ENCODE measurements around the gene TMBIM1.
"Not testable (repeated sequence)": the region's sequence is repeated elsewhere in the genome, so short reads cannot be mapped to it uniquely, and the experiment has no call there.

The TMBIM1 gene

GRCh38 chr2:218318241-218318640 is 25.9 kb upstream of the TMBIM1 start:
- no peak for DNase-seq (ENCODE audit: low read depth, low spot score)

DNA sequence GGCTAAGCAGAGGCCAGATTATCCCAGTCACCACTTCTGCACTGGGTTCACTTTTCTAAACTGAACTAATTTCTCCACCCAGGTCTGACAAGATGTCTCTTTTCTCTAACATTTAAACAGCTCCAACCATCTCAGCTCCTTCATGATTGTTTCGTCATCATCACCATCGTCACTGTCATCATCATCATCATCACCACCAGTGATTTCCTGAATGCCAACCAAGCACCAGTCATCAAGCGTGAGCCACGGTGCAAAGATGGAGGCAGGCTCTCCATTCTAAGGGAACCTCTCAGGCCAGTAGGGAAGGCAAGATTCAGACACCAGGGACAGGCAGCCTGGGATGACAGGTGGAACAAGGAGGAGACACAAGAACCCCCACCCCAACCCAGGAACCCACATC is 25.5 kb upstream of the TMBIM1 start:
- DNase-seq (ENCODE audit: low read depth, low spot score) = no peak

DNA sequence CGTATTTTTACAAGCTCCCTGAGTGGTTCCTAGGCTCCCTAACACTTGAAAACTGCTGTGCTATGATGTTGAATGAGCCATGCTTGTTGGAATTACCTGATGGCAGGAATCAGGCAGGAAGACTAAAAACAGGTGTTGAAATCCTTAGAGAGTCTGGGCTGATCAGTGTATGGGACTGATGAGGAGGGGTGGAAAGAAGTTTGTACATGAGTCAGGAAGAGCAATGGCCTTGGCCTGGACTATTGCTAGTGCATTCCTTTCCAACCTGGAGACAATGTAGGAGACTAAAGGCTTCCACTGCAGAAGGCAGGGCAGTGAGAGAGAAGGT is 25.0 kb upstream of the TMBIM1 start:
- no peak for DNase-seq (ENCODE audit: low read depth, low spot score)

- DNase-seq (ENCODE audit: low read depth, low spot score) = no peak
These were observed 23.1 kb upstream of the TMBIM1 start for GRCh38 chr2:218315397-218315796.

DNA sequence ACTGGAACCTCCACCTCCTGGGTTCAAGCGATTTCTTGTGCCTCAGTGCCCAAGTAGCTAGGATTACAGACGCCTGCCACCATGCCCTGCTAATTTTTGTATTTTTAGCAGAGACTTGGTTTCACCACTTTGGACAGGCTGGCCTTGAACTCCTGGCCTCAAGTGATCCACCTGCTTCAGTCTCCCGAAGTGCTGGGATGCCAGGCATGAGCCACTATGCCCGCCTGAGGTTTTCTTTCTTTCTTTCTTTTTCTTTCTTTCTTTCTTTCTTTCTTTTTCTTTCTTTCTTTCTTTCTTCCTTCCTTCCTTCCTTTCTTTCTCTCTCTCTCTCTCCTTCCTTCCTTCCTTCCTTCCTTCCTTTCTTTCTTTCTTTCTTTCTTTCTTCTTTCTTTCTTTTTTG is 22.5 kb upstream of the TMBIM1 start:
- DNase-seq (ENCODE audit: low read depth, low spot score) = not testable (repeated sequence)

- DNase-seq (ENCODE audit: low read depth, low spot score) = no peak
These were observed 21.1 kb upstream of the TMBIM1 start for GRCh38 chr2:218313356-218313755.

- no peak for DNase-seq (ENCODE audit: low read depth, low spot score)
These were observed 20.0 kb upstream of the TMBIM1 start for GRCh38 chr2:218312267-218312756.

GRCh38 chr2:218311541-218312266 is 19.4 kb upstream of the TMBIM1 start:
- not testable (repeated sequence) for DNase-seq (ENCODE audit: low read depth, low spot score)

DNA sequence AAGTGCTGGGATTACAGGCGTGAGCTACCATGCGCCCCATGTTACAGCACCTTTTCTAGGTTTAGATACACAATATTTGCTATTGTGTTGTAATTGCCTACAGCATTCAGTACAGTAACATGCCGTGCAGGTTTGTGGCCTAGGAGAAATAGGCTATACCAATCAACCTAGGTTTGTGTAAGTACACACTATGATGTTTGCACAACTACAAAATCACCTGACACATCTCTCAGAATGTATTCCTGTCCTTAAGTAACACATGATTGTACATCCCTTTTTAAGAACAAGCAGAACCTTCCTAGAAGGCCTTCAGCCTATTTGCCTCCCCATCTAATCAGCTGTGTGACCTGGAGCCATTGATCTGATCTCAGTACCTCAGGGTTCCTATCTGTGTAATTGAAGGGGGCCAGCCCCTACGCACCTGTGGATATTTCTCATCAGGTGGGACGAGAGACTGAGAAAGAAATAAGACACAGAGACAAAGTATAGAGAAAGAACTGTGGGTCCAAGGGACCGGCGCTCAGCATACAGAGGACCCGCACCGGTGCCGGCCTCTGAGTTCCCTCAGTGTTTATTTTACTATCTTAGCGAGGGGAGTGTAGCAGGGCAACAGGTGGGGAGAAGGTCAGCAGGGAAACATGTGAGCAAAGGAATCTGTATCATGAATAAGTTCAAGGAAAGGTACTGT is 18.7 kb upstream of the TMBIM1 start:
- DNase-seq (ENCODE audit: low read depth, low spot score) = no peak

- no peak for DNase-seq (ENCODE audit: low read depth, low spot score)
These were observed 15.2 kb upstream of the TMBIM1 start for GRCh38 chr2:218307415-218308090.

DNA sequence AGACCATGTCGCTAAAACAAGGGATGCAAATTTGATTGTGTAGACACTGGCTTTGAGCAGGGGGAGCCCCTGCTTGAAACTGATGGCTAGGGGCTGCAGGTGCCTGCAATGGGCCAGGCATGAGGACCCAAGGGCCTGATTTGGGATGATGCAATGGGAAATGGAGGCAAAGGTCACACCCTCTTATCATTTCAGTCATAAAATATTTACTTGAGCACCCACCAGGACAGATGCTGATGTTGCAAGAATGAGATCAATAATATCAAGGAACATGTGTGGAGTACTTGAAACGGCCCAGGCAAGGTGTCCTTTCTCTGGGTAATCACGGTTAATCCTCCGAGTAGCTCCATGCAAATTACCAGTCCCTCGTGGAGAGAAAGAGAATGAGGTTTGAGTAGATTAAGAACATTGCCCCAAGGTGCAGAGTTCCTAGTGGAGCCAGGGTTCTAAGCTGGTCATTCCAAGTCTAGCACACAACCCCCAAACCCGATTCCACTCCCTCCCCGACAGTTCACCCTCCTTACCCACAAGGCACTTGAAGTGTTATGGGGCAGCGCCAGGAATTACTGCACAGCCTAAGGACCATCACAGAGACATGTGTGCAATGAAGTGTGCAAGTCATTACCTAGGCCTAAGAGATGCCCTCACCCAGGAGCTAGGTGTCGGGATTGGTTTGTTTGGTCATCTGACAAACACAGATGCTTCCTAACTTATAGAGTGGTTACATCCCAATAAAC is 14.0 kb upstream of the TMBIM1 start:
- DNase-seq (ENCODE audit: low read depth, low spot score) = no peak

DNA sequence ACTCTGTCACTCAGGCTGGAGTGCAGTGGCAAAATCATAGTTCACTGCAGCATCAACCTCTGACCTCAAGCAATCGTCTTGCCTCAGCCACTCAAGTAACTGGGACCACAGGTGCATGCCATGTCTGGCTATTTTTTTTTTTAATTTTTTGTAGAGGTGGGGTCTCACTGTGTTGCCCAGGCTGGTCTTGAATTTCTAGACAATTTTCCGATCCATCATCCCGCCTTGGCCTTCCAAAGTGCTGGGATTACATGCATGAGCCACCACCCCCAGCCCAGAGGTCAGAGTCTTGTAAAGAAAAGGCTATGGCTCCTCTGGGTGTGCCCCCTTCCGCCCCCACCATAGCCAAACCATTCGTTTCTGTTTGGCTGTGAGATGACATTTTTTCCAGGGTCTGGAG is 13.1 kb upstream of the TMBIM1 start:
- DNase-seq (ENCODE audit: low read depth, low spot score) = no peak

DNA sequence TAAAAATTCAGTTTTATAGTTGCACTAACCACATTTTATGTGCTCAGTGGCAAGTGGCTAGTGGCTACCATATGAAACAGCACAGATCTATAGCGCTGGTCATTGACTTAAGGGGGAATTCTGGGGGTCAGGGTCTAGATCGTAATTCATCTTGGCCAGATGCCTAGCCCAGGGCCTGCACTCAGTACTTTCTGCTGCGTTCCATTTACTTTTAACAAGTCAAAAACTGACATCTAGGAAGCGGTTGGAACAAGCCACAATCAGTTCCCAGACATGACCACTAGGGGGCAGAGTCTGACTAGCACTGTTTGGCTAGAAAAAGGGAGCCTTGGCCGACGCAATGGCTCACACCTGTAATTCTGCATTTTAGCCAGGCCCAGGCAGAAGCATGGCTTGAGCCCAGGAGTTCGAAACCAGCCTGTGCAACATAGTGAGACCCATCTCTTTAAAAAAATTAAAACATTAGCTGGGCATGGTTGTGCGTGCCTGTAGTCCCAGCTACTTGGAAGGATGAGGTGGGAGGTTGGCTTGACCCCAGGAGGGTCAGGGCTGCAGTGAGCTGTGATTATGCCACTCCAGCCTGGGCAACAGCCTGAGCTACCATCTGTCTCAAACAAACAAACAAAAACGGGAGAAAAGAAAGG is 9.0 kb upstream of the TMBIM1 start:
- peak; percentile 90 for DNase-seq (ENCODE audit: low read depth, low spot score)

GRCh38 chr2:218300141-218300540 is 7.8 kb upstream of the TMBIM1 start:
- no peak for DNase-seq (ENCODE audit: low read depth, low spot score)

DNA sequence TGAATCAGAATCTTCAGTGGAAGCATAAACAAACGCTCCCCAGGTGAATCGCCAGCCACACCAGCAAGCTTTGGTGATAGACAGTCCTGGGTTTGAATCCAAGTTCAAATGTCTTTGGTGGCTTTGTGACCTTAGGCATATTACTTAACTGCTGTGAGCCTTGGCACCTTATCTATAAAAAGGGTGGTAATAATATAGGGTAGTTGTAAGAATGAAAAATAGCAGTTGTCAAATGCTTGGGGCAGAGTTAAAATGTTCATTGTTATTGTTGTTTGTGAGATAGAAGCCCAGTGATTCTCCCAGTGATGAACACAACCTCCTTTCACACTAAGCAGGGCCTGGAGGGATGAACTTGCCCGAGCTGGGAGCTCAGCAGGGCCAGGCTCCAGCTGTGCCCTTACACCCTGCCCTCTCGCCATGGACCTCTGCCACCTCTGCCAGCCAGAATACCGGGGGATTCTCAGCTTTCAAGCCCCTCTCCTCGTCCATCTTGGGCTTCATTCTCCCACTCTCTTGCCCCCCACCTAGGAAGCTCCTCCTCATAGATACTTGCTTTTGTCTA is 6.1 kb upstream of the TMBIM1 start:
- DNase-seq (ENCODE audit: low read depth, low spot score) = no peak

GRCh38 chr2:218296847-218297246 is 4.5 kb upstream of the TMBIM1 start:
- DNase-seq (ENCODE audit: low read depth, low spot score) = no peak

GRCh38 chr2:218296200-218296599 is 3.9 kb upstream of the TMBIM1 start:
- no peak for DNase-seq (ENCODE audit: low read depth, low spot score)

GRCh38 chr2:218295029-218295428 is 2.7 kb upstream of the TMBIM1 start:
- no peak for DNase-seq (ENCODE audit: low read depth, low spot score)

GRCh38 chr2:218294430-218295022 is 2.2 kb upstream of the TMBIM1 start:
- DNase-seq (ENCODE audit: low read depth, low spot score) = no peak

DNA sequence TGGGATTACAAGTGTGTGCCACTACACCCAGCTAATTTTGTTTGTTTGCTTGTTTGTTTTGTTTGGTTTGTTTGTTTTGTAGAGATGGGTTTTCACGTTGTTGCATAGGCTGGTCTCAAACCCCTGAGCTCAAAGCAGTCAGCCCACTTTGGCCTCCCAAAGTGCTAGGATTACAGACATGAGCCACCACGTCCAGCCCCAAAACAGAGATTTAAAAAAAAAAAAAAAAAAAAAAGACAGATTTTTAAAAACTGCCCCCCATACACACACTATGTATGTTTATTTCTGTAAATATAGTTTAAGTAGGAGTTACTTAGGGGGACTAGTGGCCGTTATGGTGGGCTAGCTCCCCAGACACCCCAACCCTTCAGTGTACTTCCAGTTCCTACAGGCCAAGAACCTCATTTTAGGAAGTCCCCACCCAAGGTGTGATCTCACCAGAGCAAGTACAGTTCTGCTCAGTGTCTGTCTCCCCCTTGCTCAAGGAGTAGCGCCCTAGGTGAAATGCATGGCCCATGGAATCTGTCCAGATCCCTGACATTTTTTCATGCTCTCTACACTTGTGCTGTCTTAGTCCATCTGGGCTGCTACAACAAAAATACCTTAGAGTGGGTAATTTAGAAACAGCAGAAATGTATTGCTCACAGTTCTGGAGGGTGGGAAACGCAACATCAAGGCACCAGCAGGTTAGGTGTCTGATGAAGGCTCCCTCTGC is 1.6 kb upstream of the TMBIM1 start:
- no peak for DNase-seq (ENCODE audit: low read depth, low spot score)
